ENCODE results near the gene GRB10.
A peak's percentile ranks its signal among the peaks of the same experiment; 100 is the strongest.

The GRB10 gene

GRCh38 chr7:50801907-50802306, 19.2 kb upstream of the GRB10 start:
- TF ChIP-seq OSR1 (CRISPR knock-in tag; IDR thresholded peaks at IDR 0.05) = no peak
- TF ChIP-seq RARB (CRISPR knock-in tag; IDR thresholded peaks at IDR 0.05) = no peak
- TF ChIP-seq ZFP30 (CRISPR knock-in tag; IDR thresholded peaks at IDR 0.05) = no peak
- no peak for TF ChIP-seq GLIS3 (CRISPR knock-in tag; IDR thresholded peaks at IDR 0.05)
- TF ChIP-seq ZFP3 (CRISPR knock-in tag; IDR thresholded peaks at IDR 0.05) = no peak
- no peak for TF ChIP-seq CSDC2 (CRISPR knock-in tag; IDR thresholded peaks at IDR 0.05)
- TF ChIP-seq ZNF565 (CRISPR knock-in tag; conservative IDR thresholded peaks at IDR 0.05; ENCODE audit: low read depth) = no peak
- peak; percentile 37; the same call in 2 of the 3 replicates for ATAC-seq

DNA sequence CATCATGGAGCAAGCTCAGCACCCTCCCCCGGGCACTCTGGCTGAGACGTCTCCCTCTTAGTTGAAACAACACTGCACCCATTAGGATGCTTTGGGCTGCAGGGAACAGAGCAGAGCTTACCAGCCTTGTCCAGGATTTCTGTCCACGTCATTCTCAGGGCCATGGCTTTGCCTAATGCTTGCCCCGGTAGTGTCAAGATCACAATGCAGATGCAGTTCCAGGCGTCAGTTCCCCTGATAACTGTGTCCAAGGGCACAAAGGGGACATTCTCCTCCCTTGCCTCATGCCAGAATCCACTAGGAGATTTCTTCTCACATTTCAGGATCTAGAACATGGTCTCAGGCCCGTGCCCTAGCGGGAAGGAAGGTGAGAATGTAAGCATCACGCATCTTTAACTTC, 17.2 kb upstream of the GRB10 start:
- no peak for TF ChIP-seq TOX (CRISPR knock-in tag; IDR thresholded peaks at IDR 0.05; ENCODE audit: borderline replicate concordance)
- TF ChIP-seq CREB5 (CRISPR knock-in tag; IDR thresholded peaks at IDR 0.05; ENCODE audit: low read depth) = no peak
- TF ChIP-seq ZNF8 (CRISPR knock-in tag; IDR thresholded peaks at IDR 0.05) = no peak
- ATAC-seq = no peak

- ATAC-seq = no peak
- TF ChIP-seq ZNF565 (CRISPR knock-in tag; conservative IDR thresholded peaks at IDR 0.05; ENCODE audit: low read depth) (no peak), ZC3H10 (CRISPR knock-in tag; IDR thresholded peaks at IDR 0.05) (no peak), PATZ1 (CRISPR knock-in tag; IDR thresholded peaks at IDR 0.05; ENCODE audit: borderline replicate concordance) (no peak), TOX (CRISPR knock-in tag; IDR thresholded peaks at IDR 0.05; ENCODE audit: borderline replicate concordance) (no peak), ESRRG (CRISPR knock-in tag; IDR thresholded peaks at IDR 0.05) (no peak), ISL1 (CRISPR knock-in tag; IDR thresholded peaks at IDR 0.05) (no peak), CSDC2 (CRISPR knock-in tag; IDR thresholded peaks at IDR 0.05) (no peak)
- TF ChIP-seq, protein P1, sequence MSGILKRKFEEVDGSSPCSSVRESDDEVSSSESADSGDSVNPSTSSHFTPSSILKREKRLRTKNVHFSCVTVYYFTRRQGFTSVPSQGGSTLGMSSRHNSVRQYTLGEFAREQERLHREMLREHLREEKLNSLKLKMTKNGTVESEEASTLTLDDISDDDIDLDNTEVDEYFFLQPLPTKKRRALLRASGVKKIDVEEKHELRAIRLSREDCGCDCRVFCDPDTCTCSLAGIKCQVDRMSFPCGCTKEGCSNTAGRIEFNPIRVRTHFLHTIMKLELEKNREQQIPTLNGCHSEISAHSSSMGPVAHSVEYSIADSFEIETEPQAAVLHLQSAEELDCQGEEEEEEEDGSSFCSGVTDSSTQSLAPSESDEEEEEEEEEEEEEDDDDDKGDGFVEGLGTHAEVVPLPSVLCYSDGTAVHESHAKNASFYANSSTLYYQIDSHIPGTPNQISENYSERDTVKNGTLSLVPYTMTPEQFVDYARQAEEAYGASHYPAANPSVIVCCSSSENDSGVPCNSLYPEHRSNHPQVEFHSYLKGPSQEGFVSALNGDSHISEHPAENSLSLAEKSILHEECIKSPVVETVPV (CRISPR knock-in tag; IDR thresholded peaks at IDR 0.05) = no peak
These were observed 15.4 kb upstream of the GRB10 start for GRCh38 chr7:50798126-50798525.

- no peak; the same call in 2 of the 3 replicates for ATAC-seq
- TF ChIP-seq SNAI2 (CRISPR knock-in tag; IDR thresholded peaks at IDR 0.05) (no peak), ZNF565 (CRISPR knock-in tag; conservative IDR thresholded peaks at IDR 0.05; ENCODE audit: low read depth) (no peak)
These were observed 13.1 kb upstream of the GRB10 start for GRCh38 chr7:50795831-50796230.

DNA sequence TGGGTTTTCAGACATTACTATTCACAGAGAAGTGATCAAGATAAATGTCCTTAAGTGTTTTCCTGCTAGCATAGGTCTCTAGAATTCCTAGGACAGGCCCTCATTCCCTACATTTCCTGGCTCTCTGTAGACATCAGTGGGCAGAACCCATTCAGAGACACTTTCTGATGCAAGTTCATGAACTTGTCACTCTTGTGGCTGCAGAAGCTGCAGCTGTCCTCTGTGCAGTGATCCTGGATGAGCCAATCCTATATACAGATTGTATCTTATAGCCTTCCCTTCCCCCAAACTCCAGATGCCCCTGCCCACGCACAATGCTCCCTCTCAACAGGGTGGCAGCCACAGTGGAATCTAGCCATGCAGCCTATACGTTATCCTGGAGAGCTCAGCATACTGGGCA, 12.6 kb upstream of the GRB10 start:
- TF ChIP-seq GLIS3 (CRISPR knock-in tag; IDR thresholded peaks at IDR 0.05) = no peak
- no peak for TF ChIP-seq CREB5 (CRISPR knock-in tag; IDR thresholded peaks at IDR 0.05; ENCODE audit: low read depth)
- no peak for TF ChIP-seq TOX (CRISPR knock-in tag; IDR thresholded peaks at IDR 0.05; ENCODE audit: borderline replicate concordance)
- TF ChIP-seq, protein P1 (CRISPR knock-in tag; IDR thresholded peaks at IDR 0.05) = no peak
- no peak for TF ChIP-seq ARNTL (CRISPR knock-in tag; IDR thresholded peaks at IDR 0.05; ENCODE audit: borderline replicate concordance, low read depth)
- TF ChIP-seq PPARA (CRISPR knock-in tag; IDR thresholded peaks at IDR 0.05; ENCODE audit: borderline replicate concordance) = no peak
- no peak for TF ChIP-seq ZFP3 (CRISPR knock-in tag; IDR thresholded peaks at IDR 0.05)
- no peak for TF ChIP-seq OSR1 (CRISPR knock-in tag; IDR thresholded peaks at IDR 0.05)
- TF ChIP-seq PATZ1 (CRISPR knock-in tag; IDR thresholded peaks at IDR 0.05; ENCODE audit: borderline replicate concordance) = no peak
- ATAC-seq = no peak
